ENCODE data around the gene LCN1.

LCN1 gene

DNA sequence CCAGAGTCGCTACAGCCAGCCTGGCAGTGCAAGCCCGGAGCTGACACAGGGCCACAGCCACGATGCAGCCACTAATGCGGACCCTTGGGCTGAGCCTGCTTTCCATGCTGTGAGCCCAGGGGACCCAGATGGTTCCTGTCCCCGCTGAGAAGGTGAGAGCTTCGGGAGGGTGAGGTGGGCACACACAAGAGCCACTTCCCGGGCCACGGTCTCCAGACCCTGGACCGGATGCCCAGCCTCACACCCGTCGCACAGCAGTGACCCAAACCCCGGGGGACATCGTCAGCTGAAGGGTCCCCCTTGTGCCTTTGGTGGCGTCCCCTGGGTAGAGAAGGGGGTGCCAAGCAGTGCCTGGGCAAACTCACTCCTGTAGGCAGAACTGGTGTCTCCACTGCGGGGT lies 53.7 kb downstream of the LCN1 start:
- DNase-seq = no peak

Data from activated T-cell treated with anti-CD3 and anti-CD28 coated beads for 4 hours (primary cell).